ENCODE measurements around the gene MSRB3. TPM values are rescaled to one million over a fixed set of nuclear protein-coding genes. Genes with fewer than 3 reads are reported as not detected.
"Not testable (repeated sequence)": the region's sequence is repeated elsewhere in the genome, so short reads cannot be mapped to it uniquely, and the experiment has no call there.

Gene MSRB3
- total RNA-seq, 1 donor: 72.4 TPM

DNA sequence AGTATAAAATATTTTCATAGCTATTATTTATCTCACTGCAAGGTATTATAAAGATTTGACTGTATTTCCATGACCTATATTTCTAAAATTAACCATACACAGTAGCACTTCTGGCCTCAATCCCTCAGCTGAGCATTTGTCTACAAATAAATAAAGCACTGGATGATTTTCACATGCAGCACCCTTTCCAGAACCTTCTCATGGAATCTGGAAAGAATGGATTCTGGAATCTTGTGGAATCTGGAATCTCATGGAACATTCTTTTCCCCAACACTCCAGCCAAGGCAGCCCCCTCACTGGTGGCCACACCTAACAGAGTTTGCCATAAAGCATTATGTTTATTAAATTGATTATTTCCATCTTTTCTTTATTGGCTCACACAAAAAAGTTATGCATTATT lies 199.2 kb downstream of the MSRB3 start:
- no peaks in the 10 kb centered on the region for H3K79me2 ChIP-seq (ENCODE audit: insufficient read depth, low read length)
- H3K9me3 ChIP-seq (ENCODE audit: low read depth, low read length): no peaks in the 10 kb centered on the region
- H3K4me3 ChIP-seq (ENCODE audit: insufficient read depth, low read length): no peak overlapping the region
- TF ChIP-seq, protein P1, sequence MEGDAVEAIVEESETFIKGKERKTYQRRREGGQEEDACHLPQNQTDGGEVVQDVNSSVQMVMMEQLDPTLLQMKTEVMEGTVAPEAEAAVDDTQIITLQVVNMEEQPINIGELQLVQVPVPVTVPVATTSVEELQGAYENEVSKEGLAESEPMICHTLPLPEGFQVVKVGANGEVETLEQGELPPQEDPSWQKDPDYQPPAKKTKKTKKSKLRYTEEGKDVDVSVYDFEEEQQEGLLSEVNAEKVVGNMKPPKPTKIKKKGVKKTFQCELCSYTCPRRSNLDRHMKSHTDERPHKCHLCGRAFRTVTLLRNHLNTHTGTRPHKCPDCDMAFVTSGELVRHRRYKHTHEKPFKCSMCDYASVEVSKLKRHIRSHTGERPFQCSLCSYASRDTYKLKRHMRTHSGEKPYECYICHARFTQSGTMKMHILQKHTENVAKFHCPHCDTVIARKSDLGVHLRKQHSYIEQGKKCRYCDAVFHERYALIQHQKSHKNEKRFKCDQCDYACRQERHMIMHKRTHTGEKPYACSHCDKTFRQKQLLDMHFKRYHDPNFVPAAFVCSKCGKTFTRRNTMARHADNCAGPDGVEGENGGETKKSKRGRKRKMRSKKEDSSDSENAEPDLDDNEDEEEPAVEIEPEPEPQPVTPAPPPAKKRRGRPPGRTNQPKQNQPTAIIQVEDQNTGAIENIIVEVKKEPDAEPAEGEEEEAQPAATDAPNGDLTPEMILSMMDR (IDR thresholded peaks at IDR 0.05; ENCODE audit: extremely low read depth, low read depth, low read length): no peak
- no peaks in the 10 kb centered on the region for H3K4me1 ChIP-seq (ENCODE audit: insufficient read depth, low read length)
- H3K4me2 ChIP-seq (ENCODE audit: insufficient read depth, low read length): no peak overlapping the region
- DNase-seq (ENCODE audit: insufficient read length, low spot score, missing footprints): no peak
- no peaks in the 10 kb centered on the region for H3K27me3 ChIP-seq (ENCODE audit: insufficient read depth, low read length)
- H3K36me3 ChIP-seq (ENCODE audit: insufficient read depth, low read length): no peaks in the 10 kb centered on the region
- no peak overlapping the region for H2AFZ ChIP-seq (ENCODE audit: low read length)
- no peak overlapping the region for H3K27ac ChIP-seq (ENCODE audit: low read depth, low read length)
- no peaks in the 10 kb centered on the region for H4K20me1 ChIP-seq (ENCODE audit: insufficient read depth, low read length)

DNA sequence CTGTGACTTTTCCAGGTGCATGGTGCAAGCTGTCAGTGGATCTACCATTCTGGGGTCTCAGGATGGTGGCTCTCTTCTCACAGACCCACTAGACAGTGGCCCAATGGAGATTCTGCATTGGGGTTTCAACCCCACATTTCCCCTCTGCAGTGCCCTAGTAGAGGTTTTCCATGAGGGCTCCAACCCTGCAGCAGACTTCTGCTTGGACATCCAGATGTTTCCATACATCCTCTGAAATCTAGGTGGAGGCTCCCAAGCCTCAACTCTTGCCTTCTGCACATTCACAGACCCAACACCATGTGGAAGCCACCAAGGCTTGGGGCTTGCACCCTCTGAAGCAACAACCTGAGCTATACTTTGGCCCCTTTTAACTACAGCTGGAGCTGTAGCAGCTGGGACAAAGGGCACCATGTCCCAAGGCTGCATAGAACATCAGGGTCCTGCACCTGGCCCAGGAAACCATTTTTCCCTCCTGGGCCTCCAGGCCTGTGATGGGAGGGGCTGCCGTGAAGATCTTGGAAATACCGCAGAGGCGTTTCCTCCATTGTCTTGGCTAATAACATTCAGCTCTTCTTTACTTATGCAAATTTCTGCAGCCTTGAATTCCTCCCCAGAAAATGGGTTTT lies 205.5 kb downstream of the MSRB3 start:
- not testable (repeated sequence) for H3K79me2 ChIP-seq (ENCODE audit: insufficient read depth, low read length); H3K4me3 ChIP-seq (ENCODE audit: insufficient read depth, low read length); H3K36me3 ChIP-seq (ENCODE audit: insufficient read depth, low read length); H4K20me1 ChIP-seq (ENCODE audit: insufficient read depth, low read length); H3K27ac ChIP-seq (ENCODE audit: low read depth, low read length); H3K9me3 ChIP-seq (ENCODE audit: low read depth, low read length); H3K27me3 ChIP-seq (ENCODE audit: insufficient read depth, low read length); H3K4me2 ChIP-seq (ENCODE audit: insufficient read depth, low read length); H2AFZ ChIP-seq (ENCODE audit: low read length); DNase-seq (ENCODE audit: insufficient read length, low spot score, missing footprints); H3K4me1 ChIP-seq (ENCODE audit: insufficient read depth, low read length)

DNA sequence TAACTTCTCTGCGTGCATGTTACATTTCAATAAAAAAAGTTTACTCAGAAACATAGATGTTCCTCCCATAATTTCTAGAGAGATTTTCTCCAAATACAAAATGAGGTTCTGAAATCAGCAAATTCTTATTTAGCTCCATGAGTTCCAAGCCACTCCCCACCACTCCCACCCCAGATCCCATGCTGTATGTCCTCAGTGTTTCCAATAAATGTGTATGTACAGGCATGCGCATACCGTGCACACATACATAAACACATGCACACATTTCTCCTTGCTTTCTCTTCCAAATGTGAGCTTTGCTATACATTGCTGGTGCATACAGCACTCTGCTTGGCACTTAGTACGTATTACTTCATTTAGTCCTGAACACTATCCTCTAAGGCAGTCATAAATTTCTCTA lies 209.7 kb downstream of the MSRB3 start:
- no peak overlapping the region for H3K4me2 ChIP-seq (ENCODE audit: insufficient read depth, low read length)
- no peak for DNase-seq (ENCODE audit: insufficient read length, low spot score, missing footprints)
- H3K4me1 ChIP-seq (ENCODE audit: insufficient read depth, low read length): peaks cover 9% of the 10 kb centered on the region
- peaks cover 4% of the 10 kb centered on the region for H3K9me3 ChIP-seq (ENCODE audit: low read depth, low read length)
- TF ChIP-seq, protein P1 (IDR thresholded peaks at IDR 0.05; ENCODE audit: extremely low read depth, low read depth, low read length): no peak
- no peaks in the 10 kb centered on the region for H3K27me3 ChIP-seq (ENCODE audit: insufficient read depth, low read length)
- no peak overlapping the region for H3K27ac ChIP-seq (ENCODE audit: low read depth, low read length)
- no peaks in the 10 kb centered on the region for H4K20me1 ChIP-seq (ENCODE audit: insufficient read depth, low read length)
- H3K4me3 ChIP-seq (ENCODE audit: insufficient read depth, low read length): no peak overlapping the region
- H3K36me3 ChIP-seq (ENCODE audit: insufficient read depth, low read length): no peaks in the 10 kb centered on the region
- no peak overlapping the region for H2AFZ ChIP-seq (ENCODE audit: low read length)
- no peaks in the 10 kb centered on the region for H3K79me2 ChIP-seq (ENCODE audit: insufficient read depth, low read length)

DNA sequence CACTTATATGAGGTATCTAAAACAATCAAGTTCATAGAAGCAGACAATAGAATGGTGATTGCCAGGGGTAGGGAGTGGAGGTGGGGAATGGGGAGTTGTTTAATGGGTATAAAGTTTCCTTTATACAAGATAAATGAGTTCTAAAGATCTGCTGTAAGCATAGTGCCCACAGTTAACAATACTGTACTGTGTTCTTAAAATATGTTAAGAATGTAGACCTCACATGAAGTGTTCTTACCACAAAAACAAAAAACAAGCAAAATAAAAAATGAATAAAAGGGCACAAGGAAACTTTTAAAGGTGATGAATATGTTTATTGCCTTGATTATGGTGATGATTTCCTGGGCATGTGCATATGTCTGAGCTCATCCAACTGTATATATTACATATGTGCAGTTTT lies 211.8 kb downstream of the MSRB3 start:
- H3K27me3 ChIP-seq (ENCODE audit: insufficient read depth, low read length): no peaks in the 10 kb centered on the region
- H3K4me3 ChIP-seq (ENCODE audit: insufficient read depth, low read length): no peak overlapping the region
- no peak for DNase-seq (ENCODE audit: insufficient read length, low spot score, missing footprints)
- no peak overlapping the region for H2AFZ ChIP-seq (ENCODE audit: low read length)
- no peaks in the 10 kb centered on the region for H3K9me3 ChIP-seq (ENCODE audit: low read depth, low read length)
- no peaks in the 10 kb centered on the region for H3K79me2 ChIP-seq (ENCODE audit: insufficient read depth, low read length)
- H3K4me1 ChIP-seq (ENCODE audit: insufficient read depth, low read length): peaks cover 30% of the 10 kb centered on the region
- no peak overlapping the region for H3K4me2 ChIP-seq (ENCODE audit: insufficient read depth, low read length)
- H3K36me3 ChIP-seq (ENCODE audit: insufficient read depth, low read length): no peaks in the 10 kb centered on the region
- no peaks in the 10 kb centered on the region for H4K20me1 ChIP-seq (ENCODE audit: insufficient read depth, low read length)
- no peak overlapping the region for H3K27ac ChIP-seq (ENCODE audit: low read depth, low read length)
- TF ChIP-seq, protein P1 (IDR thresholded peaks at IDR 0.05; ENCODE audit: extremely low read depth, low read depth, low read length): no peak
